PC-3 (cell line): ENCODE results near the gene TXNL4A. TPM values are rescaled to one million over a fixed set of nuclear protein-coding genes. Genes with fewer than 3 reads are reported as not detected.

ENCODE experiments used
- ATAC-seq: fragments of 200-7000 bp; cut with Tn5 transposase; 2 replicates; pipeline ENCODE4 v1.9.1; 2020; ENCODE audit warnings: mild to moderate bottlenecking, moderate library complexity
- BruUV-seq: library from RNA; stranded (reverse); fragments of 400-500 nt; replicated peaks from 2 replicates; lab custom pipeline; 2021; lab: Mats Ljungman, UMichigan
- CTCF ChIA-PET: fragments of 300-600 bp; sonication (Branson Sonifier 250); formaldehyde crosslinking; loops from one replicate; lab custom pipeline; 2022; ENCODE audit warnings: antibody characterized with exemption; lab: Charles Lee
- POLR2A ChIA-PET: fragments of 300-600 bp; sonication (Branson Sonifier 250); formaldehyde crosslinking; loops from one replicate; lab custom pipeline; 2022; ENCODE audit warnings: antibody characterized with exemption; ENCODE audit not compliant: unreplicated experiment; lab: Charles Lee
- DNase-seq: peaks from one replicate; pipeline ENCODE4 v3.0.0-alpha.2; 2015
- H2AFZ ChIP-seq: fragments of 300-600 bp; sonication (generic); 2 replicates; pipeline ENCODE4 v1.6.0; 2016; ENCODE audit warnings: antibody characterized with exemption, low read length
- H3F3A ChIP-seq: fragments of 300-600 bp; sonication (generic); one replicate; pipeline ENCODE4 v1.6.0; 2017; ENCODE audit warnings: antibody characterized with exemption, low read length, control low read depth, mild to moderate bottlenecking; ENCODE audit not compliant: unreplicated experiment
- H3K27ac ChIP-seq: fragments of 300-600 bp; sonication (generic); 2 replicates; pipeline ENCODE4 v1.5.1; 2016; ENCODE audit warnings: mild to moderate bottlenecking, low read length
- H3K27me3 ChIP-seq: fragments of 300-600 bp; sonication (generic); 2 replicates; pipeline ENCODE4 v1.6.1; 2016; ENCODE audit warnings: low read length, mixed read lengths
- H3K36me3 ChIP-seq: fragments of 300-600 bp; sonication (generic); 2 replicates; pipeline ENCODE4 v1.6.1; 2016; ENCODE audit warnings: low read depth, mixed run types, low read length, mixed read lengths
- H3K4me1 ChIP-seq: fragments of 300-600 bp; sonication (generic); 2 replicates; pipeline ENCODE4 v1.5.1; 2016; ENCODE audit warnings: low read length; ENCODE audit not compliant: insufficient read depth
- H3K4me2 ChIP-seq: fragments of 300-600 bp; sonication (generic); 2 replicates; pipeline ENCODE4 v1.6.0; 2016; ENCODE audit warnings: low read length
- H3K4me3 ChIP-seq: fragments of 300-600 bp; sonication (generic); 2 replicates; pipeline ENCODE4 v1.5.1; 2016; ENCODE audit warnings: mild to moderate bottlenecking, low read length, mixed read lengths
- H3K79me2 ChIP-seq: fragments of 300-600 bp; sonication (generic); 2 replicates; pipeline ENCODE4 v1.6.1; 2017; ENCODE audit warnings: low read length, mixed read lengths
- H3K9ac ChIP-seq: fragments of 300-600 bp; sonication (generic); 2 replicates; pipeline ENCODE4 v1.6.0; 2016; ENCODE audit warnings: mild to moderate bottlenecking, low read length
- H3K9me2 ChIP-seq: fragments of 300-600 bp; sonication (generic); replicated peaks from 2 replicates; pipeline ENCODE4 v1.6.1; 2016; ENCODE audit warnings: mixed run types, low read length, mixed read lengths
- H3K9me3 ChIP-seq: fragments of 300-600 bp; sonication (generic); 2 replicates; pipeline ENCODE4 v1.6.1; 2016; ENCODE audit warnings: low read length, mixed read lengths
- H4K20me1 ChIP-seq: fragments of 300-600 bp; sonication (generic); 2 replicates; pipeline ENCODE4 v1.6.1; 2016; ENCODE audit warnings: low read length, mixed read lengths
- CTCF ChIP-seq: fragments of 300-600 bp; sonication (generic); conservative IDR thresholded peaks from 2 replicates; pipeline ENCODE4 v1.5.1; 2017; ENCODE audit warnings: antibody characterized with exemption, low read depth, mild to moderate bottlenecking, low read length
- EZH2 ChIP-seq: fragments of 300-600 bp; sonication (generic); IDR thresholded peaks from one replicate; pipeline ENCODE4 v1.6.1; 2017; ENCODE audit warnings: antibody characterized with exemption, mild to moderate bottlenecking, low read length; ENCODE audit not compliant: unreplicated experiment
- EZH2phosphoT487 ChIP-seq: fragments of 300-600 bp; sonication (generic); IDR thresholded peaks from 2 replicates; pipeline ENCODE4 v1.6.1; 2018; ENCODE audit warnings: mild to moderate bottlenecking, antibody characterized with exemption, low read length, borderline replicate concordance
- intact Hi-C: fragments of 100-400 bp; cut with micrococcal nuclease; formaldehyde crosslinking; loops from 2 replicates; pipeline ENCODE4 v1.9.0; 2023
- total RNA-seq: library from RNA; depleted of rRNA; stranded (reverse); fragments of >200 nt; gene quantifications from 2 replicates; pipeline ENCODE4 v1.2.3, GENCODE V29; 2014

The TXNL4A gene
- total RNA-seq, 1 experiment from 2014 or later: 159 TPM

GRCh38 chr18:79944126-79944731 is 44.1 kb downstream of the TXNL4A start:
- no peak for DNase-seq
- H3K79me2 ChIP-seq: peaks cover 79% of the 10 kb centered on the region
- BruUV-seq: no TSS peak
- ChIA-PET CTCF (interaction anchor here (0.6 kb wide), 1 partner anchor 91 kb away, joined by 3 read pairs; no protein-coding TSS in a partner anchor), POLR2A (no interaction called here)
- H2AFZ ChIP-seq: no peak overlapping the region
- no peak overlapping the region for H3K4me2 ChIP-seq
- TF ChIP-seq EZH2 (no peak), EZH2phosphoT487 (no peak), CTCF (no peak)
- no peak overlapping the region for H3K9ac ChIP-seq
- peak; percentile 47 for ATAC-seq
- H3K4me3 ChIP-seq: no peak overlapping the region
- H3F3A ChIP-seq: no peaks in the 10 kb centered on the region
- no peaks in the 10 kb centered on the region for H3K9me3 ChIP-seq
- peaks cover 5% of the 10 kb centered on the region; the same call in 1 of the 2 replicates for H3K36me3 ChIP-seq
- no peak overlapping the region for H3K27ac ChIP-seq
- peaks cover 6% of the 10 kb centered on the region; the same call in 1 of the 2 replicates for H3K4me1 ChIP-seq
- intact Hi-C loops: no loop called here
- no peaks in the 10 kb centered on the region for H3K27me3 ChIP-seq
- H3K9me2 ChIP-seq: no peaks in the 10 kb centered on the region
- 0 out of 2 replicates have a peak, but pooled peaks cover 4% of the 10 kb centered on the region for H4K20me1 ChIP-seq

GRCh38 chr18:79943608-79944125 is 44.7 kb downstream of the TXNL4A start:
- Histone ChIP-seq H3K9ac (no peak overlapping the region), H3K4me3 (no peak overlapping the region), H3K27ac (no peak overlapping the region), H4K20me1 (0 out of 2 replicates have a peak, but pooled peaks cover 4% of the 10 kb centered on the region), H3K27me3 (no peaks in the 10 kb centered on the region), H2AFZ (no peak overlapping the region), H3K9me3 (no peaks in the 10 kb centered on the region), H3K9me2 (no peaks in the 10 kb centered on the region), H3K79me2 (peaks cover 76% of the 10 kb centered on the region), H3F3A (no peaks in the 10 kb centered on the region), H3K4me2 (no peak overlapping the region), H3K36me3 (peaks cover 5% of the 10 kb centered on the region; the same call in 1 of the 2 replicates), H3K4me1 (peaks cover 6% of the 10 kb centered on the region; the same call in 1 of the 2 replicates)
- DNase-seq (no peak), ATAC-seq (no peak)
- no peak for TF ChIP-seq EZH2
- no peak for TF ChIP-seq EZH2phosphoT487
- TF ChIP-seq CTCF: no peak
- intact Hi-C loops: no loop called here
- ChIA-PET POLR2A (no interaction called here), CTCF (no interaction called here)
- BruUV-seq: no TSS peak
